ENCODE measurements around the gene CBARP. TPM values are rescaled to one million over a fixed set of nuclear protein-coding genes. Genes with fewer than 3 reads are reported as not detected.
A peak's percentile ranks its signal among the peaks of the same experiment; 100 is the strongest.

Gene CBARP
- total and polyA plus RNA-seq, 9 of the 15 experiments (the other 6 are each of a cell fraction or from before 2014, with no cell fraction given), result 0.03 to 8.9 (median 1.2) TPM; not detected in 1

DNA sequence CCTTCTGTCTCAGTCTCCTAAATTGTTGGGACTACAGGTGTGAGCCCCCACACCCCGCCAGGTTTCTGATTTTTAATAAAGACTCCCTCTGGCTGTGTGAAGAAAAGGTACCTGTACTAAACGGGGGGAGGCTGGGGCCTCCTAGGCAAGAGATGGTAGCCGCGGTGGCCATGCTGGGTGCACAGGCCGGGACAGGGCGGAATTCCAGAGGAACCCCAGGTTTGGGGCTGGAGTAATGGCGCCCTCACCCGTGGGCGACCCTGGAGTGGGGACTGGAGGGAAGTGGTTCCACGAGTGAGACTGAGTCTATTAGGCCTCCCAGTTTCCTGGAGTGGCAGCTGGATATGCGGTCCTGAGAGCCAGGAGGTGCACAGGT lies 1.6 kb upstream of the CBARP start (continued):
- TF ChIP-seq, protein P1, sequence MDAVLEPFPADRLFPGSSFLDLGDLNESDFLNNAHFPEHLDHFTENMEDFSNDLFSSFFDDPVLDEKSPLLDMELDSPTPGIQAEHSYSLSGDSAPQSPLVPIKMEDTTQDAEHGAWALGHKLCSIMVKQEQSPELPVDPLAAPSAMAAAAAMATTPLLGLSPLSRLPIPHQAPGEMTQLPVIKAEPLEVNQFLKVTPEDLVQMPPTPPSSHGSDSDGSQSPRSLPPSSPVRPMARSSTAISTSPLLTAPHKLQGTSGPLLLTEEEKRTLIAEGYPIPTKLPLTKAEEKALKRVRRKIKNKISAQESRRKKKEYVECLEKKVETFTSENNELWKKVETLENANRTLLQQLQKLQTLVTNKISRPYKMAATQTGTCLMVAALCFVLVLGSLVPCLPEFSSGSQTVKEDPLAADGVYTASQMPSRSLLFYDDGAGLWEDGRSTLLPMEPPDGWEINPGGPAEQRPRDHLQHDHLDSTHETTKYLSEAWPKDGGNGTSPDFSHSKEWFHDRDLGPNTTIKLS (IDR thresholded peaks at IDR 0.05; ENCODE audit: borderline replicate concordance, low read depth), result no peak
- TF ChIP-seq FOXJ3 (CRISPR knock-in tag; IDR thresholded peaks at IDR 0.05) (no peak), DPF2 (IDR thresholded peaks at IDR 0.05) (0 out of 2 replicates have a peak, but pooled peaks have one; percentile 22)

DNA sequence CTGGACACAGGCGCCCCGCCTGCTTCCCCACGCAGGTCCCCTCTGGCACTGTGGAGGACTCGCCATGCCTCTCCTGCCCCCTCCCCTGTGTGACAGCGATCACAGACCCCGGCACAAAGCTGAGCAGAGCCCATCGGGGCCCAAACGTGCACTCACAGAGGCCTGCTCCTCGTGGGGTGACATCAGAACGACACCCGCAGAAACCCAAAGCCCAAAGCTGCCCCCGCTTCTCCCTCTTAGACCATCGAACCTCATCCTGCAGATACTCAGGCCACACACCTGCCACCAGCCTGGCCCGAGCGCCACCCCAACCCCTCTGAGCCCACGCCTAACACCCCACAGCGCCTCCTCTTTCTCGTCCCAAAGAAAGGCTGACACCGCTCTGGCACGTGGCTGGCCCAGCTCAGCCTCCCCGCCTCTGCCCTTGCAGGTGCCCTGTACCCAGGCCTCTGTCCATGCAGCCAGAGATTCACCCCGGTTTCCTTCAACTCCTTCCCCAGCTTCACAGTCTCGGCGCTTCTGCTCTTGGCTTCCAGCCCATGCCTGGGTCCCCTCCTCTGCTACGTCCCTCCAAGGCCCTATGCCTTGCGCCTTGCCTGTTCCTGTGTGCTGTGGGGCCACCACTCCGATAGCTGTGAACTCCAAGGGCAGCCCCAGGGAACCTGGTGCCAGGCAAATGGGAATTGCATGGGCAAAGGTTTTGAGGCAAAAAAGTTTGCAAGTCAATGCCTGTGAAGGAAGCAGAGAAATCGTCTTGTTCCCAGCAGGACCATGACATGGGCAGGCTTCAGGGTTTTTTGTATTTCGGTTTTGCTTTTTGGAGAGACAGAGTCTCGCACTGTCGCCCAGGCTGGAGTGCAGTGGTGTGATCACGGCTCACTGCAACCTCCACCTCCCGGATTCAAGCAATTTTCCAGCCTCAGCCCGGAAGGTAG lies 831 bp upstream of the CBARP start:
- FAIRE-seq (no peak), ATAC-seq (no peak), DNase-seq (ENCODE audit: extremely low read depth in 1 of 4, low spot score in 3 of 4) (no peak)
- H3K36me3 ChIP-seq (ENCODE audit: control insufficient read depth, insufficient read depth, low read length), result peaks cover 33% of the 10 kb centered on the region; the same call in 1 of the 3 replicates
- H3K27me3 ChIP-seq (ENCODE audit: control insufficient read depth in 2 of 2, insufficient read depth in 2 of 2, low read length in 2 of 2), result no peaks in the 10 kb centered on the region
- ChIA-PET CTCF (ENCODE audit: low intra/inter-chr PET ratio) (interaction anchor here (0.9 to 4.8 kb wide), 3 partner anchors 126 to 468 kb away, joined by 3 to 29 read pairs (median 21); no protein-coding TSS in a partner anchor), POLR2A (interaction anchor here (0.6 kb wide), 2 partner anchors 135 to 254 kb away, joined by 3 read pairs; partner anchors contain the start of gene WDR18)
- in situ Hi-C loops (cut with MboI), result loop anchor here (25.0 kb wide), 1 partner anchor 476 kb away; the partner anchor contains the start of gene MISP
- peak overlapping the region in 1 of 2 experiments; percentile 94; a peak in 3 of 4 replicates for H3K9ac ChIP-seq (ENCODE audit: insufficient read depth in 1 of 2, low read depth in 2 of 2, low read length in 2 of 2)
- intact Hi-C loops (cut with micrococcal nuclease), result no loop called here
- no peaks in the 10 kb centered on the region for H4K20me1 ChIP-seq (replicated peaks; ENCODE audit: control insufficient read depth, insufficient read depth, low read length)
- H2AFZ ChIP-seq (ENCODE audit: low read depth, low read length), result peak overlapping the region; percentile 59
- WGBS (ENCODE audit: insufficient coverage, low coverage, missing lambda C conversion rate), result 63% methylated on average over 31 of the region's 34 CpGs
- peak overlapping the region; percentile 55 for H3K4me3 ChIP-seq
- H3K4me1 ChIP-seq (replicated peaks in 1 of 2; ENCODE audit: control insufficient read depth in 2 of 2, insufficient read depth in 2 of 2, low read length in 2 of 2), result peaks cover 24 to 98% of the 10 kb centered on the region in 2 experiments
- no peaks in the 10 kb centered on the region for H3K9me3 ChIP-seq (replicated peaks; ENCODE audit: control insufficient read depth, insufficient read depth, low read depth, low read length)
- peaks cover 28% of the 10 kb centered on the region for H3K79me2 ChIP-seq (ENCODE audit: control insufficient read depth, insufficient read depth, low read length)
- H3K9me1 ChIP-seq (ENCODE audit: control insufficient read depth, insufficient read depth, low read length), result no peaks in the 10 kb centered on the region
- H3K4me2 ChIP-seq (ENCODE audit: insufficient read depth, low read length), result peak overlapping the region; percentile 70
- peak overlapping the region; percentile 49; the same call in 1 of the 3 replicates for H3K27ac ChIP-seq (ENCODE audit: extremely low read depth, low read depth, low read length)
- BruUV-seq (replicated peaks), result no TSS peak
- TF ChIP-seq MYC (IDR thresholded peaks at IDR 0.05; ENCODE audit: low read depth, low read length), result no peak
- TF ChIP-seq MYC (CRISPR knock-in tag; IDR thresholded peaks at IDR 0.05; ENCODE audit: borderline replicate concordance, low read depth), result no peak
- no peak for TF ChIP-seq DMBX1 (CRISPR knock-in tag; IDR thresholded peaks at IDR 0.05; ENCODE audit: borderline replicate concordance)
- 0 out of 2 replicates have a peak, but pooled peaks have one; percentile 13 for TF ChIP-seq SP1 (CRISPR knock-in tag; IDR thresholded peaks at IDR 0.05)

All from K562 (cell line).